WTC11 (cell line): ENCODE results near the gene FGD6. TPM values are rescaled to one million over a fixed set of nuclear protein-coding genes. Genes with fewer than 3 reads are reported as not detected.
A peak's percentile ranks its signal among the peaks of the same experiment; 100 is the strongest.

ENCODE experiments used
- ATAC-seq: fragments of 200-7000 bp; cut with Tn5 transposase; 2 replicates; pipeline ENCODE4 v1.10.0; 2021; ENCODE audit warnings: mild to moderate bottlenecking, moderate library complexity
- CTCF ChIA-PET: fragments of 300-600 bp; sonication (Branson Sonifier 250); formaldehyde crosslinking; loops from one replicate; lab custom pipeline; 2021; ENCODE audit warnings: antibody characterized with exemption; lab: Charles Lee
- POLR2A ChIA-PET: fragments of 350-600 bp; sonication (Branson Sonifier 250); formaldehyde crosslinking; loops from one replicate; lab custom pipeline; 2021; ENCODE audit warnings: antibody characterized with exemption; lab: Charles Lee
- DNase-seq: peaks from one replicate; pipeline ENCODE4 v3.0.0; 2021; ENCODE audit warnings: low spot score
- H3K27ac Mint-ChIP-seq: 2 replicates; pipeline ENCODE4 v1.8.0; 2021; ENCODE audit warnings: mixed read lengths
- H3K27me3 Mint-ChIP-seq: 2 replicates; pipeline ENCODE4 v1.8.0; 2021; ENCODE audit warnings: low read depth, mild to moderate bottlenecking, moderate library complexity, mixed read lengths
- H3K36me3 Mint-ChIP-seq: 2 replicates; pipeline ENCODE4 v1.8.0; 2021; ENCODE audit warnings: mixed read lengths
- H3K4me1 Mint-ChIP-seq: 2 replicates; pipeline ENCODE4 v1.8.0; 2022; ENCODE audit warnings: mixed read lengths
- H3K4me3 Mint-ChIP-seq: 2 replicates; pipeline ENCODE4 v1.8.0; 2021; ENCODE audit warnings: mild to moderate bottlenecking, moderate library complexity, mixed read lengths
- H3K9me3 Mint-ChIP-seq: 2 replicates; pipeline ENCODE4 v1.8.0; 2021; ENCODE audit warnings: mixed read lengths
- MXD4 ChIP-seq: fragments of 250-450 bp; sonication (Bioruptor Pico); IDR thresholded peaks from 2 replicates; pipeline ENCODE4 v1.8.0; 2021; ENCODE audit warnings: mild to moderate bottlenecking, moderate library complexity, borderline replicate concordance
- SMAD3 ChIP-seq: sonication (generic); formaldehyde crosslinking; IDR thresholded peaks from 2 replicates; pipeline ENCODE4 v1.8.0; 2022; ENCODE audit warnings: missing genetic modification reagents, mild to moderate bottlenecking, borderline replicate concordance
- SOX15 ChIP-seq: fragments of 250-450 bp; sonication (Bioruptor Pico); IDR thresholded peaks from 2 replicates; pipeline ENCODE4 v1.9.0; 2021; ENCODE audit warnings: mild to moderate bottlenecking
- TEAD1 ChIP-seq: sonication (generic); formaldehyde crosslinking; IDR thresholded peaks from 2 replicates; pipeline ENCODE4 v1.8.0; 2022; ENCODE audit warnings: mild to moderate bottlenecking, missing genetic modification reagents
- ZNF219 ChIP-seq: sonication (generic); formaldehyde crosslinking; IDR thresholded peaks from 2 replicates; pipeline ENCODE4 v1.8.0; 2023; ENCODE audit warnings: missing genetic modification reagents, mild to moderate bottlenecking, borderline replicate concordance
- total RNA-seq: library from RNA; stranded (reverse); gene quantifications from 3 replicates; pipeline ENCODE4 v1.2.3, GENCODE V29; 2021
- TF ChIP-seq, protein P1 (sequence below): fragments of 250-450 bp; sonication (Bioruptor Pico); IDR thresholded peaks from 2 replicates; pipeline ENCODE4 v1.9.0; 2021; ENCODE audit warnings: mild to moderate bottlenecking
- TF ChIP-seq, protein P2 (sequence below): sonication (generic); formaldehyde crosslinking; IDR thresholded peaks from 2 replicates; pipeline ENCODE4 v1.8.1; 2023; ENCODE audit warnings: mild to moderate bottlenecking, missing genetic modification reagents
- TF ChIP-seq, protein P3 (sequence below): sonication (generic); formaldehyde crosslinking; IDR thresholded peaks from 2 replicates; pipeline ENCODE4 v1.8.0; 2023; ENCODE audit warnings: missing genetic modification reagents, mild to moderate bottlenecking, borderline replicate concordance
- TF ChIP-seq, protein P4 (sequence below): fragments of 250-450 bp; sonication (Bioruptor Pico); conservative IDR thresholded peaks from 2 replicates; pipeline ENCODE4 v1.9.0; 2021; ENCODE audit warnings: mild to moderate bottlenecking
- TF ChIP-seq, protein P5 (sequence below): sonication (generic); formaldehyde crosslinking; IDR thresholded peaks from 2 replicates; pipeline ENCODE4 v1.8.0; 2022; ENCODE audit warnings: missing genetic modification reagents
- TF ChIP-seq, protein P6 (sequence below): sonication (generic); formaldehyde crosslinking; IDR thresholded peaks from 2 replicates; pipeline ENCODE4 v1.8.0; 2022; ENCODE audit warnings: mild to moderate bottlenecking, missing genetic modification reagents
- TF ChIP-seq, protein P7 (sequence below): sonication (generic); formaldehyde crosslinking; IDR thresholded peaks from 2 replicates; pipeline ENCODE4 v1.8.0; 2022; ENCODE audit warnings: mild to moderate bottlenecking, missing genetic modification reagents

Gene FGD6
- total RNA-seq, 1 experiment from 2014 or later = 28.2 TPM

DNA sequence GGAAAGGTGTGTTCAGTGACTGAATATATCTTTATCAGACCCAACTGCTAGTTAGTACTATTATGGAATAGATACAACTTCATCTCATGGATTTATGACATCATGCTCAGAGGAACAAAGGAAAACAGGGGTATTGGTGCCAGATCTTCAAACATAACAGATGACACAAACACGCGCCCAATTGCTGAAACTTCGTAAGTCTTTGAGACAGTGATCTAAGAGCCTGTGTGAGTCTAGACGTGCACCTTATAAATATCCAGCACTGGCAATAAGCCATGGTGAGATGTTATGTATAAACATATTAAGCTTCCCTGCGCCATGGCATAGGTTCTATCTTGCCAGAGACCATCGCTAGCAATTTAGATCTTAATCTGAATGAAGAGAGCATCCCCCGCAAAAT lies 101.6 kb downstream of the FGD6 start (continued):
- TF ChIP-seq, protein P1, sequence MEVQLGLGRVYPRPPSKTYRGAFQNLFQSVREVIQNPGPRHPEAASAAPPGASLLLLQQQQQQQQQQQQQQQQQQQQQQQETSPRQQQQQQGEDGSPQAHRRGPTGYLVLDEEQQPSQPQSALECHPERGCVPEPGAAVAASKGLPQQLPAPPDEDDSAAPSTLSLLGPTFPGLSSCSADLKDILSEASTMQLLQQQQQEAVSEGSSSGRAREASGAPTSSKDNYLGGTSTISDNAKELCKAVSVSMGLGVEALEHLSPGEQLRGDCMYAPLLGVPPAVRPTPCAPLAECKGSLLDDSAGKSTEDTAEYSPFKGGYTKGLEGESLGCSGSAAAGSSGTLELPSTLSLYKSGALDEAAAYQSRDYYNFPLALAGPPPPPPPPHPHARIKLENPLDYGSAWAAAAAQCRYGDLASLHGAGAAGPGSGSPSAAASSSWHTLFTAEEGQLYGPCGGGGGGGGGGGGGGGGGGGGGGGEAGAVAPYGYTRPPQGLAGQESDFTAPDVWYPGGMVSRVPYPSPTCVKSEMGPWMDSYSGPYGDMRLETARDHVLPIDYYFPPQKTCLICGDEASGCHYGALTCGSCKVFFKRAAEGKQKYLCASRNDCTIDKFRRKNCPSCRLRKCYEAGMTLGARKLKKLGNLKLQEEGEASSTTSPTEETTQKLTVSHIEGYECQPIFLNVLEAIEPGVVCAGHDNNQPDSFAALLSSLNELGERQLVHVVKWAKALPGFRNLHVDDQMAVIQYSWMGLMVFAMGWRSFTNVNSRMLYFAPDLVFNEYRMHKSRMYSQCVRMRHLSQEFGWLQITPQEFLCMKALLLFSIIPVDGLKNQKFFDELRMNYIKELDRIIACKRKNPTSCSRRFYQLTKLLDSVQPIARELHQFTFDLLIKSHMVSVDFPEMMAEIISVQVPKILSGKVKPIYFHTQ (CRISPR knock-in tag) = no peak
- TF ChIP-seq, protein P2, sequence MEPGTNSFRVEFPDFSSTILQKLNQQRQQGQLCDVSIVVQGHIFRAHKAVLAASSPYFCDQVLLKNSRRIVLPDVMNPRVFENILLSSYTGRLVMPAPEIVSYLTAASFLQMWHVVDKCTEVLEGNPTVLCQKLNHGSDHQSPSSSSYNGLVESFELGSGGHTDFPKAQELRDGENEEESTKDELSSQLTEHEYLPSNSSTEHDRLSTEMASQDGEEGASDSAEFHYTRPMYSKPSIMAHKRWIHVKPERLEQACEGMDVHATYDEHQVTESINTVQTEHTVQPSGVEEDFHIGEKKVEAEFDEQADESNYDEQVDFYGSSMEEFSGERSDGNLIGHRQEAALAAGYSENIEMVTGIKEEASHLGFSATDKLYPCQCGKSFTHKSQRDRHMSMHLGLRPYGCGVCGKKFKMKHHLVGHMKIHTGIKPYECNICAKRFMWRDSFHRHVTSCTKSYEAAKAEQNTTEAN (CRISPR knock-in tag) = no peak
- TF ChIP-seq TEAD1 (CRISPR knock-in tag) (no peak), SMAD3 (CRISPR knock-in tag) (no peak)

DNA sequence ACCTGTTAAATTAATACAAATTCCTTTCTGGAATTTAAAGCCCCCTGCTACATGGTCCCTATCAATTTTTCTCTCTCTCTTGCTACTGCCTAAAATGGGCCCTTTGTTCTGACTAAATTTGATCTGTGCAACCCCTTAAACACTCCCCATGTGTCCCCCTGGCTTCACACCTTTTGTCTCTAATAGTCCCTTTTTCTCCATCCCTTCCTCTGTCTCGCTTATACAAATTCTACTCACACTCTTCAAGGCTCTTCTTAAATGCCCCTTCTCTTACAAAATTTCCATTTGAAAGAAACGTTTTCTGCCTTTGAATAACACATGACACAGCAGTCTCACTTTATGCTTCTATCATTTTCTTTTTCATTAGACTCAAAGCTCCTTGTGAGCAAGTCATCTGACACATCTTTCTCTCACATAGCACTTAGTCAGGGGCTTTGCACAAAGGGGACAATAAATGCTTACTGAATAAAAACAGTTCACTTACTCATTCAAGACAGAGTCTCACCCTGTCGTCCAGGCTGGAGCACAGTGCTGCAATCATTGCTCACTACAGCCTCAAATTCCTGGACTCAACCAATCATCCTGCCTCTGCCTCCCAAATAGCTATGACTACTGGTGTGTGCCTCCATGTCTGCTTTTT lies 102.4 kb downstream of the FGD6 start:
- no peak overlapping the region for H3K4me3 Mint-ChIP-seq

DNA sequence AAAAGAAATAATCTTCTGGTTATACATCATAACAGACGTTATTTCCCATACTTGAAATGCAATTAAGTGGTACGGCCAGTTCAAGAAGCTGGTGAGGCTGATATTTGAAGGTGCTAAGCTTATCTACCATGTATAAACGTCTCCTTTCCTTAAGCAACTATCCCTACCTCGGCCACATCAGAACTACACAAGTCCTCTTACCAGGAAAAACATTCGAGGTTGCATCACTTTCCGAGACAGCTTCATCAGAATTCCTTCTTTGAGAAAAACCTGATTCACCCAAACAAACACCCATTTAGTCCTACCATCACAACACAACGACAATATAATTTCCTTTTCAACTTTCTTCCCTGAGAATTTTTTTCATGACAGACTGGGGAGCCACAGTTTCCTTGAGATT lies 109.9 kb downstream of the FGD6 start:
- Mint-ChIP-seq H3K4me1 (no peaks in the 10 kb centered on the region), H3K27ac (no peak overlapping the region)
- CTCF ChIA-PET = interaction anchor here (0.6 kb wide), 1 partner anchor 180 kb away, joined by 3 read pairs; no protein-coding TSS in a partner anchor
- TF ChIP-seq, protein P3, sequence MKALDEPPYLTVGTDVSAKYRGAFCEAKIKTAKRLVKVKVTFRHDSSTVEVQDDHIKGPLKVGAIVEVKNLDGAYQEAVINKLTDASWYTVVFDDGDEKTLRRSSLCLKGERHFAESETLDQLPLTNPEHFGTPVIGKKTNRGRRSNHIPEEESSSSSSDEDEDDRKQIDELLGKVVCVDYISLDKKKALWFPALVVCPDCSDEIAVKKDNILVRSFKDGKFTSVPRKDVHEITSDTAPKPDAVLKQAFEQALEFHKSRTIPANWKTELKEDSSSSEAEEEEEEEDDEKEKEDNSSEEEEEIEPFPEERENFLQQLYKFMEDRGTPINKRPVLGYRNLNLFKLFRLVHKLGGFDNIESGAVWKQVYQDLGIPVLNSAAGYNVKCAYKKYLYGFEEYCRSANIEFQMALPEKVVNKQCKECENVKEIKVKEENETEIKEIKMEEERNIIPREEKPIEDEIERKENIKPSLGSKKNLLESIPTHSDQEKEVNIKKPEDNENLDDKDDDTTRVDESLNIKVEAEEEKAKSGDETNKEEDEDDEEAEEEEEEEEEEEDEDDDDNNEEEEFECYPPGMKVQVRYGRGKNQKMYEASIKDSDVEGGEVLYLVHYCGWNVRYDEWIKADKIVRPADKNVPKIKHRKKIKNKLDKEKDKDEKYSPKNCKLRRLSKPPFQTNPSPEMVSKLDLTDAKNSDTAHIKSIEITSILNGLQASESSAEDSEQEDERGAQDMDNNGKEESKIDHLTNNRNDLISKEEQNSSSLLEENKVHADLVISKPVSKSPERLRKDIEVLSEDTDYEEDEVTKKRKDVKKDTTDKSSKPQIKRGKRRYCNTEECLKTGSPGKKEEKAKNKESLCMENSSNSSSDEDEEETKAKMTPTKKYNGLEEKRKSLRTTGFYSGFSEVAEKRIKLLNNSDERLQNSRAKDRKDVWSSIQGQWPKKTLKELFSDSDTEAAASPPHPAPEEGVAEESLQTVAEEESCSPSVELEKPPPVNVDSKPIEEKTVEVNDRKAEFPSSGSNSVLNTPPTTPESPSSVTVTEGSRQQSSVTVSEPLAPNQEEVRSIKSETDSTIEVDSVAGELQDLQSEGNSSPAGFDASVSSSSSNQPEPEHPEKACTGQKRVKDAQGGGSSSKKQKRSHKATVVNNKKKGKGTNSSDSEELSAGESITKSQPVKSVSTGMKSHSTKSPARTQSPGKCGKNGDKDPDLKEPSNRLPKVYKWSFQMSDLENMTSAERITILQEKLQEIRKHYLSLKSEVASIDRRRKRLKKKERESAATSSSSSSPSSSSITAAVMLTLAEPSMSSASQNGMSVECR (CRISPR knock-in tag) = no peak
- no peak for TF ChIP-seq MXD4 (CRISPR knock-in tag)
- TF ChIP-seq SOX15 (CRISPR knock-in tag) = no peak
- TF ChIP-seq ZNF219 (CRISPR knock-in tag) = no peak
- TF ChIP-seq, protein P4, sequence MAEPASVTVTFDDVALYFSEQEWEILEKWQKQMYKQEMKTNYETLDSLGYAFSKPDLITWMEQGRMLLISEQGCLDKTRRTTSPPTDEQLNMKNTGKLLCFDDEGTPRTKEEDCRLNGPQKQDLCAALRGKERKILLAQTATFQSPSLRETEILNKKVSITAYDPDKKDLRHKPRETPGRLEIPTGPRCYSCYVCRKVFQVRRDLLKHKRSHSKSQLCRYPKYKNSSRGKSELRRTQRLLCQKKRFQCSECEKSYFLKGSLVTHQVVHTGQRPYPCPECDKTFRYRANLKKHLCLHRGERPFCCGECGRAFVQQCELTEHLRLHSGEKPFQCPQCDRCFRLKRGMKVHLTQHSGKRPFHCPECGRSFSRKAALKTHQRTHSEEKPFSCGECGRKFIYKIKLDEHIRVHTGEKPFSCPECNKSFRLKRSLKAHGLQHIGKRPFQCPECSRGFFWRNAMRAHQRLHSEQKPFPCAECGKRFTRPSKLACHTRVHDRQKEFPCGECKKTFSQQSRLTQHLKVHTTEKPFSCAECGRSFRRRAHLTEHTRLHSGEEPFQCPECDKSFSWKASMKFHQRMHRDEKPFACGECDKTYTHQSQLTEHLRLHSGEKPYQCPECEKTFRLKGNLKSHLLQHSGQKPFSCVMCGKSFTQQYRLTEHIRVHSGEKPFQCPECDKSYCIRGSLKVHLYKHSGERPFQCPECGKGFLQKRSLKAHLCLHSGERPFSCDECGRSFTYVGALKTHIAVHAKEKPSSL = no peak
- TF ChIP-seq, protein P5, sequence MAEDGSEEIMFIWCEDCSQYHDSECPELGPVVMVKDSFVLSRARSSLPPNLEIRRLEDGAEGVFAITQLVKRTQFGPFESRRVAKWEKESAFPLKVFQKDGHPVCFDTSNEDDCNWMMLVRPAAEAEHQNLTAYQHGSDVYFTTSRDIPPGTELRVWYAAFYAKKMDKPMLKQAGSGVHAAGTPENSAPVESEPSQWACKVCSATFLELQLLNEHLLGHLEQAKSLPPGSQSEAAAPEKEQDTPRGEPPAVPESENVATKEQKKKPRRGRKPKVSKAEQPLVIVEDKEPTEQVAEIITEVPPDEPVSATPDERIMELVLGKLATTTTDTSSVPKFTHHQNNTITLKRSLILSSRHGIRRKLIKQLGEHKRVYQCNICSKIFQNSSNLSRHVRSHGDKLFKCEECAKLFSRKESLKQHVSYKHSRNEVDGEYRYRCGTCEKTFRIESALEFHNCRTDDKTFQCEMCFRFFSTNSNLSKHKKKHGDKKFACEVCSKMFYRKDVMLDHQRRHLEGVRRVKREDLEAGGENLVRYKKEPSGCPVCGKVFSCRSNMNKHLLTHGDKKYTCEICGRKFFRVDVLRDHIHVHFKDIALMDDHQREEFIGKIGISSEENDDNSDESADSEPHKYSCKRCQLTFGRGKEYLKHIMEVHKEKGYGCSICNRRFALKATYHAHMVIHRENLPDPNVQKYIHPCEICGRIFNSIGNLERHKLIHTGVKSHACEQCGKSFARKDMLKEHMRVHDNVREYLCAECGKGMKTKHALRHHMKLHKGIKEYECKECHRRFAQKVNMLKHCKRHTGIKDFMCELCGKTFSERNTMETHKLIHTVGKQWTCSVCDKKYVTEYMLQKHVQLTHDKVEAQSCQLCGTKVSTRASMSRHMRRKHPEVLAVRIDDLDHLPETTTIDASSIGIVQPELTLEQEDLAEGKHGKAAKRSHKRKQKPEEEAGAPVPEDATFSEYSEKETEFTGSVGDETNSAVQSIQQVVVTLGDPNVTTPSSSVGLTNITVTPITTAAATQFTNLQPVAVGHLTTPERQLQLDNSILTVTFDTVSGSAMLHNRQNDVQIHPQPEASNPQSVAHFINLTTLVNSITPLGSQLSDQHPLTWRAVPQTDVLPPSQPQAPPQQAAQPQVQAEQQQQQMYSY (CRISPR knock-in tag) = no peak

More for the DNA sequence above, 102.4 kb downstream of the FGD6 start:
- DNase-seq (no peak), ATAC-seq (peak; percentile 60)
- TF ChIP-seq, protein P6, sequence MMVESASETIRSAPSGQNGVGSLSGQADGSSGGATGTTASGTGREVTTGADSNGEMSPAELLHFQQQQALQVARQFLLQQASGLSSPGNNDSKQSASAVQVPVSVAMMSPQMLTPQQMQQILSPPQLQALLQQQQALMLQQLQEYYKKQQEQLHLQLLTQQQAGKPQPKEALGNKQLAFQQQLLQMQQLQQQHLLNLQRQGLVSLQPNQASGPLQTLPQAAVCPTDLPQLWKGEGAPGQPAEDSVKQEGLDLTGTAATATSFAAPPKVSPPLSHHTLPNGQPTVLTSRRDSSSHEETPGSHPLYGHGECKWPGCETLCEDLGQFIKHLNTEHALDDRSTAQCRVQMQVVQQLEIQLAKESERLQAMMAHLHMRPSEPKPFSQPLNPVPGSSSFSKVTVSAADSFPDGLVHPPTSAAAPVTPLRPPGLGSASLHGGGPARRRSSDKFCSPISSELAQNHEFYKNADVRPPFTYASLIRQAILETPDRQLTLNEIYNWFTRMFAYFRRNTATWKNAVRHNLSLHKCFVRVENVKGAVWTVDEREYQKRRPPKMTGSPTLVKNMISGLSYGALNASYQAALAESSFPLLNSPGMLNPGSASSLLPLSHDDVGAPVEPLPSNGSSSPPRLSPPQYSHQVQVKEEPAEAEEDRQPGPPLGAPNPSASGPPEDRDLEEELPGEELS (CRISPR knock-in tag) = no peak
- TF ChIP-seq, protein P7, sequence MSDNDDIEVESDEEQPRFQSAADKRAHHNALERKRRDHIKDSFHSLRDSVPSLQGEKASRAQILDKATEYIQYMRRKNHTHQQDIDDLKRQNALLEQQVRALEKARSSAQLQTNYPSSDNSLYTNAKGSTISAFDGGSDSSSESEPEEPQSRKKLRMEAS (CRISPR knock-in tag) = peak; percentile 45; the same call in 1 of the 2 replicates
- Mint-ChIP-seq H3K9me3 (no peaks in the 10 kb centered on the region), H3K27ac (peak overlapping the region; percentile 29), H3K27me3 (no peaks in the 10 kb centered on the region), H3K36me3 (peaks cover 19% of the 10 kb centered on the region), H3K4me1 (peaks cover 36% of the 10 kb centered on the region)
- ChIA-PET CTCF (interaction anchor here (0.6 kb wide), 2 partner anchors 9 to 201 kb away, joined by 3 read pairs; no protein-coding TSS in a partner anchor), POLR2A (interaction anchor here (0.6 kb wide), 1 partner anchor 217 kb away, joined by 3 read pairs; no protein-coding TSS in a partner anchor)

More for the DNA sequence above, 109.9 kb downstream of the FGD6 start:
- no peak for DNase-seq
- Mint-ChIP-seq H3K36me3 (peaks cover 37% of the 10 kb centered on the region), H3K4me3 (no peak overlapping the region), H3K27me3 (no peaks in the 10 kb centered on the region), H3K9me3 (no peaks in the 10 kb centered on the region)
- POLR2A ChIA-PET = no interaction called here
- no peak for ATAC-seq
